SK-N-SH (cell line): ENCODE measurements around the gene MT1E. TPM values are rescaled to one million over a fixed set of nuclear protein-coding genes. Genes with fewer than 3 reads are reported as not detected.

ENCODE experiments used
- CTCF ChIA-PET: fragments of 300-600, 350-600 bp; formaldehyde crosslinking; extraction: SDS; loops from one replicate; lab custom pipeline; 2021; lab: Yijun Ruan, JAX
- POLR2A ChIA-PET: fragments of 350-600 bp; sonication (Branson Sonifier 250); formaldehyde crosslinking; extraction: SDS; loops from one replicate; lab custom pipeline; 2020; ENCODE audit warnings: antibody characterized with exemption, inconsistent platforms; lab: Yijun Ruan, JAX
- DNase-seq: peaks from one replicate; pipeline ENCODE4 v3.0.0; 2012
- H2AFZ ChIP-seq: fragments of 200-600 bp; sonication (generic); 2 replicates; pipeline ENCODE4 v1.8.1; 2016; ENCODE audit warnings: antibody characterized with exemption, mild to moderate bottlenecking, low read depth
- H3F3A ChIP-seq: fragments of 200-600 bp; sonication (generic); replicated peaks from 2 replicates; pipeline ENCODE3; 2016; ENCODE audit warnings: antibody characterized with exemption, mild to moderate bottlenecking; ENCODE audit not compliant: insufficient read depth
- H3K27ac ChIP-seq, 2 experiments: fragments of 200-500 bp in 1 of 2; fragments of 200-600 bp in 1 of 2; sonication (Bioruptor generic) in 1 of 2; sonication (generic), shearing (Covaris generic) in 1 of 2; 2 replicates each; pipeline versions ENCODE4 v1.5.1 to v1.6.1; 2014 to 2016; ENCODE audit warnings: low read depth in 2 of 2, inconsistent platforms in 1 of 2, low read length in 1 of 2, mild to moderate bottlenecking in 1 of 2, mixed read lengths in 1 of 2
- H3K27me3 ChIP-seq: fragments of 200-600 bp; sonication (generic), shearing (Covaris generic); 2 replicates; pipeline ENCODE4 v1.6.1; 2016; ENCODE audit warnings: mixed run types; ENCODE audit not compliant: insufficient read depth
- H3K36me3 ChIP-seq, 2 experiments: fragments of 200-500 bp in 1 of 2; fragments of 200-600 bp in 1 of 2; sonication (Bioruptor generic) in 1 of 2; sonication (generic) in 1 of 2; replicated peaks in 1 of 2; 2 replicates each; pipeline versions ENCODE3 to v1.5.1; 2014 to 2016; ENCODE audit warnings: low read length in 1 of 2, mild to moderate bottlenecking in 1 of 2; ENCODE audit not compliant: insufficient read depth in 2 of 2, control insufficient read depth in 1 of 2
- H3K4me1 ChIP-seq, 2 experiments: fragments of 200-500 bp in 1 of 2; fragments of 200-600 bp in 1 of 2; sonication (Bioruptor generic) in 1 of 2; sonication (generic), shearing (Covaris generic) in 1 of 2; 2 replicates each; pipeline versions ENCODE4 v1.5.1 to v1.6.1; 2014 to 2016; ENCODE audit warnings: low read depth in 1 of 2, low read length in 1 of 2, mixed run types in 1 of 2; ENCODE audit not compliant: insufficient read depth in 2 of 2, control insufficient read depth in 1 of 2
- H3K4me2 ChIP-seq: fragments of 200-600 bp; sonication (generic), shearing (Covaris generic); 2 replicates; pipeline ENCODE4 v1.6.1; 2017; ENCODE audit warnings: mixed run types
- H3K4me3 ChIP-seq, 2 experiments: fragments of 200-500 bp in 1 of 2; fragments of 200-600 bp in 1 of 2; sonication (Bioruptor generic) in 1 of 2; sonication (generic), shearing (Covaris generic) in 1 of 2; 2 replicates each; pipeline versions ENCODE4 v1.5.1 to v1.8.1; 2014 to 2016; ENCODE audit warnings: low read depth in 2 of 2, inconsistent platforms in 1 of 2, low read length in 1 of 2, mild to moderate bottlenecking in 1 of 2, mixed read lengths in 1 of 2, moderate library complexity in 1 of 2
- H3K79me2 ChIP-seq: fragments of 200-600 bp; sonication (generic); 2 replicates; pipeline ENCODE4 v1.8.1; 2017; ENCODE audit warnings: mild to moderate bottlenecking; ENCODE audit not compliant: insufficient read depth
- H3K9ac ChIP-seq: fragments of 200-600 bp; sonication (generic); 2 replicates; pipeline ENCODE4 v1.6.1; 2017; ENCODE audit warnings: mixed run types
- H3K9me2 ChIP-seq: fragments of 200-600 bp; sonication (generic); 2 replicates; pipeline ENCODE4 v1.6.1; 2017; ENCODE audit warnings: mixed run types
- H3K9me3 ChIP-seq: fragments of 200-600 bp; sonication (generic); 2 replicates; pipeline ENCODE4 v1.6.1; 2017; ENCODE audit warnings: mixed run types, mild to moderate bottlenecking, moderate library complexity
- H4K20me1 ChIP-seq: fragments of 200-600 bp; sonication (generic); 2 replicates; pipeline ENCODE4 v1.6.1; 2017; ENCODE audit warnings: mild to moderate bottlenecking, mixed run types; ENCODE audit not compliant: insufficient read depth
- CHD2 ChIP-seq: fragments of 150-350 bp; IDR thresholded peaks from 2 replicates; pipeline ENCODE4 v1.6.1; 2018; ENCODE audit warnings: low read length; ENCODE audit not compliant: partially characterized antibody
- ELF1 ChIP-seq: IDR thresholded peaks from 2 replicates; pipeline ENCODE4 v1.4.0; 2012
- EZH2phosphoT487 ChIP-seq: fragments of 200-600 bp; sonication (generic); IDR thresholded peaks from 2 replicates; pipeline ENCODE4 v1.6.1; 2017; ENCODE audit warnings: low read depth, mixed run types, mild to moderate bottlenecking, antibody characterized with exemption, moderate library complexity, borderline replicate concordance
- FOXM1 ChIP-seq: IDR thresholded peaks from 2 replicates; pipeline ENCODE4 v1.4.0; 2012; ENCODE audit warnings: low read depth, mild to moderate bottlenecking
- GATA2 ChIP-seq: sonication (generic); formaldehyde crosslinking; IDR thresholded peaks from 2 replicates; pipeline ENCODE4 v1.5.0; 2020; ENCODE audit warnings: mild to moderate bottlenecking, missing genetic modification reagents
- MAX ChIP-seq: IDR thresholded peaks from 2 replicates; pipeline ENCODE4 v1.4.0; 2012; ENCODE audit warnings: low read depth
- MEF2A ChIP-seq: IDR thresholded peaks from 2 replicates; pipeline ENCODE4 v1.4.0; 2012; ENCODE audit warnings: low read depth, borderline replicate concordance
- MXI1 ChIP-seq: IDR thresholded peaks from 2 replicates; pipeline ENCODE4 v1.6.1; 2012; ENCODE audit warnings: mild to moderate bottlenecking, low read depth, low read length, improper control_type of control experiment
- POLR2AphosphoS5 ChIP-seq: IDR thresholded peaks from 2 replicates; pipeline ENCODE4 v1.6.1; 2012; ENCODE audit warnings: low read depth, low read length
- REST ChIP-seq: IDR thresholded peaks from 2 replicates; pipeline ENCODE4 v1.6.1; 2012; ENCODE audit warnings: mild to moderate bottlenecking, low read depth, low read length, moderate library complexity
- TAF1 ChIP-seq: IDR thresholded peaks from 2 replicates; pipeline ENCODE4 v1.6.1; 2012; ENCODE audit warnings: low read depth, mild to moderate bottlenecking, low read length, moderate library complexity, borderline replicate concordance
- TEAD4 ChIP-seq: IDR thresholded peaks from 2 replicates; pipeline ENCODE4 v1.4.0; 2012; ENCODE audit warnings: mild to moderate bottlenecking, borderline replicate concordance; ENCODE audit not compliant: insufficient read depth
- WGBS: methylation state at CpG from one replicate; pipeline ENCODE4 v1.1.6; 2017; ENCODE audit warnings: low lambda C conversion rate; 5-methylcytosine and 5-hydroxymethylcytosine counted together
- polyA plus RNA-seq, 3 experiments: library from polyadenylated mRNA; depleted of rRNA; stranded (reverse); fragments of >200 nt; gene quantifications; 2 replicates each; pipeline ENCODE4 v1.2.3, GENCODE V29; 2012
- TF ChIP-seq, protein P1 (sequence below): IDR thresholded peaks from 2 replicates; pipeline ENCODE4 v1.4.0; 2012; ENCODE audit warnings: low read depth, borderline replicate concordance
- TF ChIP-seq, protein P2 (sequence below): fragments of 200-600 bp; sonication (generic); IDR thresholded peaks from 2 replicates; pipeline ENCODE4 v1.6.1; 2017; ENCODE audit warnings: antibody characterized with exemption, mild to moderate bottlenecking, moderate library complexity

Gene MT1E
- polyA plus RNA-seq, 1 of the 3 experiments (the other 2 are of a cell fraction): 205 TPM

- Histone ChIP-seq H3K9me3 (no peaks in the 10 kb centered on the region), H3K9me2 (no peaks in the 10 kb centered on the region), H3K36me3 (no peaks in the 10 kb centered on the region), H3K79me2 (peaks cover 30% of the 10 kb centered on the region), H4K20me1 (no peaks in the 10 kb centered on the region; the same call in 1 of the 2 replicates), H3K4me3 (peak overlapping the region; percentile 72 to 94), H3K4me2 (peak overlapping the region; percentile 88), H3K27me3 (no peaks in the 10 kb centered on the region), H3K27ac (peak overlapping the region; percentile 77 to 96), H3K9ac (peak overlapping the region; percentile 90), H2AFZ (peak overlapping the region; percentile 12; the same call in 1 of the 2 replicates), H3K4me1 (peaks cover 44 to 46% of the 10 kb centered on the region in 2 experiments; a peak in 3 of 4 replicates), H3F3A (peaks cover 71% of the 10 kb centered on the region)
- peak; percentile 69 for DNase-seq
- TF ChIP-seq GATA2 (CRISPR knock-in tag) (no peak), TEAD4 (0 out of 2 replicates have a peak, but pooled peaks have one; percentile 1), CHD2 (no peak), MAX (no peak), FOXM1 (no peak), REST (no peak), ELF1 (no peak), MEF2A (no peak), TAF1 (no peak), MXI1 (no peak), EZH2phosphoT487 (no peak), POLR2AphosphoS5 (no peak; the same call in 1 of the 2 replicates)
- TF ChIP-seq, protein P1, sequence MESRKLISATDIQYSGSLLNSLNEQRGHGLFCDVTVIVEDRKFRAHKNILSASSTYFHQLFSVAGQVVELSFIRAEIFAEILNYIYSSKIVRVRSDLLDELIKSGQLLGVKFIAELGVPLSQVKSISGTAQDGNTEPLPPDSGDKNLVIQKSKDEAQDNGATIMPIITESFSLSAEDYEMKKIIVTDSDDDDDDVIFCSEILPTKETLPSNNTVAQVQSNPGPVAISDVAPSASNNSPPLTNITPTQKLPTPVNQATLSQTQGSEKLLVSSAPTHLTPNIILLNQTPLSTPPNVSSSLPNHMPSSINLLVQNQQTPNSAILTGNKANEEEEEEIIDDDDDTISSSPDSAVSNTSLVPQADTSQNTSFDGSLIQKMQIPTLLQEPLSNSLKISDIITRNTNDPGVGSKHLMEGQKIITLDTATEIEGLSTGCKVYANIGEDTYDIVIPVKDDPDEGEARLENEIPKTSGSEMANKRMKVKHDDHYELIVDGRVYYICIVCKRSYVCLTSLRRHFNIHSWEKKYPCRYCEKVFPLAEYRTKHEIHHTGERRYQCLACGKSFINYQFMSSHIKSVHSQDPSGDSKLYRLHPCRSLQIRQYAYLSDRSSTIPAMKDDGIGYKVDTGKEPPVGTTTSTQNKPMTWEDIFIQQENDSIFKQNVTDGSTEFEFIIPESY: no peak
- TF ChIP-seq, protein P2, sequence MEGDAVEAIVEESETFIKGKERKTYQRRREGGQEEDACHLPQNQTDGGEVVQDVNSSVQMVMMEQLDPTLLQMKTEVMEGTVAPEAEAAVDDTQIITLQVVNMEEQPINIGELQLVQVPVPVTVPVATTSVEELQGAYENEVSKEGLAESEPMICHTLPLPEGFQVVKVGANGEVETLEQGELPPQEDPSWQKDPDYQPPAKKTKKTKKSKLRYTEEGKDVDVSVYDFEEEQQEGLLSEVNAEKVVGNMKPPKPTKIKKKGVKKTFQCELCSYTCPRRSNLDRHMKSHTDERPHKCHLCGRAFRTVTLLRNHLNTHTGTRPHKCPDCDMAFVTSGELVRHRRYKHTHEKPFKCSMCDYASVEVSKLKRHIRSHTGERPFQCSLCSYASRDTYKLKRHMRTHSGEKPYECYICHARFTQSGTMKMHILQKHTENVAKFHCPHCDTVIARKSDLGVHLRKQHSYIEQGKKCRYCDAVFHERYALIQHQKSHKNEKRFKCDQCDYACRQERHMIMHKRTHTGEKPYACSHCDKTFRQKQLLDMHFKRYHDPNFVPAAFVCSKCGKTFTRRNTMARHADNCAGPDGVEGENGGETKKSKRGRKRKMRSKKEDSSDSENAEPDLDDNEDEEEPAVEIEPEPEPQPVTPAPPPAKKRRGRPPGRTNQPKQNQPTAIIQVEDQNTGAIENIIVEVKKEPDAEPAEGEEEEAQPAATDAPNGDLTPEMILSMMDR: peak; percentile 33
- WGBS: 6% methylated on average over 6 of the region's 6 CpGs
- ChIA-PET CTCF (interaction anchor here (1.5 to 1.8 kb wide), 3 partner anchors 9 to 180 kb away, joined by 6 to 8 read pairs (median 7); no protein-coding TSS in a partner anchor), POLR2A (interaction anchor here (0.7 kb wide), 1 partner anchor 21 kb away, joined by 3 read pairs; no protein-coding TSS in a partner anchor)
These were observed 16.1 kb upstream of the MT1E start for GRCh38 chr16:56609463-56609921.
